CD4-positive, alpha-beta T cell treated with Interleukin-21 for 1 hour (primary cell): Measurements from ENCODE around the gene U2AF1L4.
A peak's percentile ranks its signal among the peaks of the same experiment; 100 is the strongest.

Experiments
- DNase-seq: peaks from one replicate; pipeline ENCODE4 v3.0.0-alpha.2; 2020

Gene U2AF1L4

DNA sequence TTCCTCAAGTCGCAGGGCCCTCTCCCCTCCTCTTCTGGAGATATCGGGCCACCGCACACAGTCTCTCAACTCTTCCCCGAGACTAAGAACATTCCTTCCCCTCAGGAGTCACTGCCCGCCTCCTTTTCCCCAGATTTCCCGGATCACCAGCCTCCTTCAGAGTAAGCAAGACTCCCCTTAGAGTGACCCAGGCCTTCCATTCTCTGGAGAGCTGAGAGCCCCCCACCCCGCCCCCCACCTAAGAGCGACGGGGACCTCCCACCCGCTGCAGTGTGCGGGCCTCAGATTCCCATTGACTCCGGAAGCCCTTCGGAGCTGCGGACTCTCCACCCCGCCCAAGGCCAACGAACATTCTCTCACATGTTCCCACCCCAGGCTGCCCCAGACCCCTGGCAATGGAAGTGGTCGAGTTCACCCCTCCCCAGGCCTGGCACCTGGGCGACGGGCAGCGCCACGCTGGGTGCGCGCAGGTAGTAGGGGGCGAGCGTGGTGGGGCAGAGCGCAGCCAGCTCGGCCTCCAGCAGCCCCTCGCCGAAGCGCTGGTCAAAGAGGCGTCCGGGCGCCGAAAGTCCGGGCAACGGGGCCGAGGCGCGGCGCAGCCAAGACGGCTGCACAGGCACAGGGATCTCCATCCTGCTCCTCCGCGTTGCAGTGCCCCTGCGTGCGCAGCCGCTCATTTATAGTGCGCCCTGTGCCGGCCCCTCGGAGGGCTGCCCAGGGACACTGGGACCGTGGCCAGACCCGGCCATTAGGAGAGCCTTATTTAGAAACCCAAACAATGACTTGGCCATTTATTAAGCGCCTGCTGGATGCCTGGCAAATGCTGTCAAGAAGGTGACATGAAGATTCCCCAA lies 11.4 kb upstream of the U2AF1L4 start, which contains the start of gene HSPB6:
Gene HSPB6 (minus strand): TSS at position 653 of the 854 bp plus-strand sequence. CDS start 21 bp downstream, at position 632.
- no peak for DNase-seq

DNA sequence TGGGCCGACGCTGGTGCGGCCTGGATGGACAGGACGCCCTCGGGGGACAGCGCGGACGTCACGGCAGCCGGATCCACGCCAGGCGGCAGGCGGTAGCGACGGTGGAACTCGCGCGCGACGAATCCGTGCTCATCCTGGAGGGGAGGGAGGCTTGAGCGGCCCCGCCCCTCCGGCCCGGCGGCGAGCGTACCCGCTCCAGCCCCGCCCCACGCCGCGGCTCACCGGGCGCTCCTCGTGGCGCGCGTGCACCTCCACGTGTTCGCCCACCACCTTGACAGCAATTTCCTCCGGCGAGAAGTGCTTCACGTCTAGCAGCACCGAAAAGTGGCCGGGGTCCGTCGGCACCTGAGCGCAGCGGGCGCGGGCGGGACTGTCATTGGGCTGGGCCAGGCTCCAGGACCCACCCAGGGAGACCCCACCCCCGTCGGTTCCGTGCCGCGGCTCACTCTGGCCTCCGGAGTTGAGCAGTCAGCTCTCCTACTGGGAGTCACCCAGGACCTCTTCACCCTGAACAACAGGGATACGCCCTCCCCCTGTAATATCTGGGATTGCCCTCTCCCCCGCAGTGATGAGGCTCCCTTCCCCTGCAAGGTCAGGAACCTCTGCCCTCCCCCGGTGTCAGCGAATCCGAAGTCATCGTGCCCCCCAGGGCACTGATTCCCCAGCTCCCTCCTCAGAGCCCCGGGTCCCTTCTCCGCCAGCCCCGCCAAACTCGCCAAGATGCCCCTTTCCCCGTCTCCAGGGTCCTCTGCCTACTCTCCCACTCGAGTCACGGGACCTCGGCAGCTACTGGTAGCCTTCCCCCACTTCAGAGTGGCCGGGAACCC lies 10.5 kb upstream of the U2AF1L4 start:
- DNase-seq = peak; percentile 73

DNA sequence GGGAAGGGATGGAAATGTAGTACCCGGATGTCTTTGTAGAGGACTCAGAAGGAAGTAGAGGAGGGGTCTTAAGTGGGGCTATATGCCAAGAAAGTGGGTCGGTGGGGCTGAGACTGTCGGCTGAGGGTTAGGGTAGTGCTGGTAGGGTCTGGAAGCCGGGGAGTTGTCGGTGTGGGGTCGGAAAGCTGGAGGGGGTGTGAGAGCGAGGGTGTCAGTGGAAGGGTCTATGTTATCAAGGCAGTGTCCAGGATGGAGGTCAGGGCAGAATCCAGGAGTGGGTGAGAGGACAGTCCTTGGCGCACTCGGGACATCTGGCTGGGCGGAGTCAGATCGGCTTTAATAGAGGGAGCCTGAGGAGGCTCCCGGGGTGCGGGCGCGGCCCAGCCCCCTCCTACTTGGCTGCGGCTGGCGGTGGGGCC lies 9.9 kb upstream of the U2AF1L4 start:
- DNase-seq = no peak

DNA sequence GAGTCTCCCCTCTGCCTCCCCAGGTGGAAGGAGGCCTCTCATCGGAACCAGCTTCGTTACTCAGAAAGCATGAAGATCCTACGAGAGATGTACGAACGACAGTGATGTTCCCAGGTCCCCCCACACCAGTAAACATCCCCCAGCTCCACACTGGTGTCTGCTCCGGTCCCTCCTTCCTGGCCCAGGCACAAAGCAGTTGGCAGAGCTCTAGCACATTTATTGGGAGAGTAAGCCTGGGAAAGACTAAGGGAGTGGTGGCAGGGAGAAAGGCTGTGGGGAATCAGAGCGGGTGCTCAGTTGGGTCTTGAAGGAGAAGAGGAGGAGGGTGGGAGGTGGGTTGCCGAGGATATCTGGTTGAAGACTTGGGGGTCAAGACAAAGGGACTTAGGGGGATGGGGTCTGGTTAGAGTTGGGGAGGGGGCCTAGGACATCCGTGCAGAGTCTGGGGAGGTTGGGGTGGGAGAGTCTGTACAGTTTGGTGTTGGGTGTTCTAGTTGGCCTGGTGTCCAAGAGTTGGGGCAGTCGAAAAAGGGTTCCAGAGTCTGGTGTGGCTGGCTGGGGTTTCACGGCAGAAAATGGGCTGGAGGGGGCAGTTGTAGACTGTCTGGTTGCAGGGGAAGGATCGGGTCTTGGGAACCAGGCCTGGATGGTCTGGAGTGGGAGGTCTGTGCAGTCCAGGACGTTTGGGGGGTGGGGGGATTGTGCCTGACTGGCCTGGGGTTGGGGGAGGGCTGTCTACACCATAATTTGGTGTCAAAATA lies 9.3 kb upstream of the U2AF1L4 start:
- DNase-seq = no peak

DNA sequence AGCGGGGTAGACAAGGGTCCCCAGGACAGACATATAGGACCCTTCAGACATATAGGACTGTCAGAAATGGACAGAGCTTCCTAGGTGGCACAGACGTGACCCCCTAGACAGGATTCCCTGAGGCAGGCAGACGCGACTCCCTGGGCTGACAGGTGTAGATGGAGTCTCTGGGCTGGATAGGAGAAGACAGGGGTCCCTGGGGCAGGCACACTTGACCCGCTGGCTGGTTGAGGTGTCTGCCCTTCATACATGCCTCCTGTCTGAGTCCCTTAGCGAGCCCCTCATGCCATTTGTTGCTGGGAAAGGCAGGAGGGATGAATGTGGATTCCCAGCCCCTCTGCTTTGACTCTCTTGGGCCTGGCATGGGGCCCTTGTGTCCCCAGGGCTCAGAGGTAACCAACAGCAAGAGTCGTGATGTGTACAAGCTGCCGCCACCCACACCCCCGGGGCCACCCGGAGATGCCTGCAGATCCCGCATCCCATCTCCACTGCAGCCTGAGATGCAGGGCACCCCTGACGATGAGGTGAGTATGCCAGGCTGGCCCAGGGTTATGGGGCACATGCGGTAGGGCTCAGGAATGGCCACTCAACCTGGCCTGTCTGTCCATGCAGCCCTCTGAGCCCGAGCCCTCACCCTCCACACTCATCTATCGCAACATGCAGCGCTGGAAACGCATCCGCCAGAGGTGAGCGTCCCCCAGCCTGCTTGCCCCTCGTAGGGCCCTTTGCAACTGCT lies 8.6 kb upstream of the U2AF1L4 start:
- DNase-seq = no peak

DNA sequence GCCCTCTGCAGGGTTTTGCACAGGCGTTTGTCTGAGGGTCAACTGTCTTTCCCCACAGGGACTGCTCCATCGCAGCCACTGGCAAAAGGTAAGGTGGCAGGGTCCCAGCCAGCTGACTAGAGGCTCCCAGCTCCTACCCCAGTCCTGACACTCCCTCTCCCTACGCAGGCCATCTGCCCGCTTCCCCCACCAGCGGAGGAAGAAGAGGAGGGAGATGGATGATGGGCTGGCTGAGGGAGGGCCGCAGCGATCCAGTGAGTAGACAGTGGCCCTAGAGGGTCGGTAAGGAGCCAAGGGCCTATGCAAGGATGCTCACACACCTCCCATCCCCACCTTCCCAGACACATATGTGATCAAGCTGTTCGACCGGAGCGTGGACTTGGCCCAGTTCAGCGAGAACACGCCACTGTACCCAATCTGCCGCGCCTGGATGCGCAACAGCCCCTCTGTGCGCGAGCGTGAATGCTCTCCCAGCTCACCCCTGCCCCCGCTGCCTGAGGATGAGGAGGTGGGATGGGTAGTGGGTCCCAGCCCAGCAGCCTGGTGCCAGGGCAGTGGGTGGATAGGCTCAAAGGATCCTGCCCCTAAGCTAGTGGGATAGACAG lies 7.6 kb upstream of the U2AF1L4 start:
- DNase-seq = no peak

DNA sequence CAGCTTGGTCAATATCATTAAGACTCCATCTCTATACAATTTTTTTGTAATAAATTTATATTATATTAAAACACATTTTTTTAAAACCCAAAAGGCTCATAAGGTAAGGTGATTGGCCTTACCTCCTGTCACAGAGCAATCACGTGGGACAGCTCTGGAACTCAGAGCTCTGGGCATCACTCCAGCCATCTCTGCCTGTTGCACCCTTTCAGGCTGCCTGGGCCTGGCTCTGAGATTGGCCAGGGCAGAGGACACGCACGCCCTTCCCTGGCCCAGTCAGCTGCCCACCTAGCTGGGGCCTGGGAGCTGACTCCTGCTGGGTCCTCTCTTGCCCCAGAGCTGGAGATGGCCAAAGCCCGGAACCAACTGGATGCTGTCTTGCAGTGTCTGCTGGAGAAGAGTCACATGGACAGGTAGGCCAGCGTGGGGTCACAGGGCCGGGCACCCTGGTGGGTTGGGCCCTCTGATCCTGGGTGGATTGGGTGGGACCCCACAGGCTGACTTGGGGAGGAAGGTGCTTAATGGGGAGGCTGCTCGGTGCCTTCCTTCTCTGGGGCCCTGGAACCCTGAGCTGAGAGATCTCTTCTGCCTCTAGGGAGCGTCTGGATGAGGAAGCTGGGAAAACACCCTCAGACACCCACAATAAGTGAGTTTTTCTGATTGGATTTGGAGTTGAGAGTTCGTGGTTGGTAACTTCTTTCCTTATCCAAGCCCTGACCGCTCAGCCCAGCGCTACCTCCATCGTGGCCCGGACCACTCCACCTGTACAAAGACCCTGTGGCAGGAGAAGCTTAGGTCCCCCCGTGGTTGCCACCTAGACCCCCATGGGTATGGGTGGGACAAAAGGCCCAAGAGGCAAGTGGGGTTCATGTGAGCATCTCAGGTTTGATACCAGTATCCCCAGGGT lies 6.9 kb upstream of the U2AF1L4 start:
- no peak for DNase-seq

DNA sequence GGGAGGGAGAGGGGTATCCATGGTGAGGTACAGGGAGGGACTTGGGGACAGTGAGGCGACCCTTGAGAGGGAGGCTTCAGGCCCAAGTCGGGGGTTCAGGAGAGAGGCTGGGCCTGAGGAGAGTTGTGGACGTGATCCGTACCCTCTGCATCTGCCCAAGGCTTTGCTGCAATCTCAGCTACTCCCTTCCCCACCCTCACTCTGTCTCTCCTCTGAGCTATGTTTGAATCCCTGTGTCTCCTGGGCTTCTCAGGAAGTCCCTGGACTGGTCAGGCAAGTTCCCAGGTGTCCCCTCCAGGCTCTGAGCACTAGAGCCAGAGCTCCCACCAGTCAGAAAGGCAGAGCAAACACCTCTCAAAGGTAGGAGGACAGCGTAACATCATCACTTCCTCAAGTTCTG lies 4.9 kb upstream of the U2AF1L4 start:
- no peak for DNase-seq

DNA sequence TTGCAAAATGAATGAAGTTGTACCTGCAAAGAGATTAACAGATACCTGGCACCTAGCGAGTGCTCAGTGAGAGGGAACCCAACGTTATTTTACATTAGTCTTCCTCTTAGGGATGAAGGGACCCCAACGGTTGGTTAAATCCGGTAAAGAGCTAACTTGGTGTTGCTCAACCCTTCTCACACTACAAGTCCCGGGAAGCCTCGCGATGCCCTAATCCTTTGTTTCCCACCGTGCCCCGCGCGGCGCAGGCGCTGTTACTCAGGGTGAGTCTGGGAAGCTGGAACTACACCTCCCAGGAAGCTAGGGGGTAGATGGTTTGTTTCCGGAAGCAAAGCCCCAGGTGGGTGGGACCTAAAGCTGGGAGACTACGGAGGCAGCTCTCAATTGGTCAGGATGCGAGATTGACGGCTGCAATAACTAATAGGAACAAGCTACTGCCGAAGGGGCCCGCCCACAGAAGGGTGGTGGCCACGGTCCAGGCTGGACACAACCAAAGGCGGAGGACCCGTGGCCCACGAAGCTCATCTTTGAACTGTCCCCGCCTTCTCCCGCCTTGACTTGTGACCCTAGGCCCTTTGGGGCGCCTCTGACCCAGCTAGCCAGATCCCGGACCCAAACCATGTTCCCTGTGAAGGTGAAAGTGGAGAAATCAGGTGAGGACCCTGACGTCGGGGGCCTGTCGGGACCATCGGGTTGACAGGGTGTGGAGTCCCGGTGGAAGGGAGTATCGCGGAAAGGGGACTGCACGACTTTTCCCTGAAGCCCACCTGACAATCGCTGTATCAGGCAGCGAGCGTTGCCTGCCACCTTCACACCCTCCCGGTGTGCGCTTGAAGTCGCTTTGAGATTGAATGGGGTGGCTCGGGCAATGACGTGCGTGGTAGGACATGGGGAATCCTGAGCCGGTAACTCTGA lies 3.1 kb upstream of the U2AF1L4 start, which contains the start of gene LIN37:
Gene LIN37 (plus strand): TSS at position 471 of the 915 bp plus-strand sequence. CDS start 149 bp downstream, at position 620.
- peak; percentile 99 for DNase-seq

DNA sequence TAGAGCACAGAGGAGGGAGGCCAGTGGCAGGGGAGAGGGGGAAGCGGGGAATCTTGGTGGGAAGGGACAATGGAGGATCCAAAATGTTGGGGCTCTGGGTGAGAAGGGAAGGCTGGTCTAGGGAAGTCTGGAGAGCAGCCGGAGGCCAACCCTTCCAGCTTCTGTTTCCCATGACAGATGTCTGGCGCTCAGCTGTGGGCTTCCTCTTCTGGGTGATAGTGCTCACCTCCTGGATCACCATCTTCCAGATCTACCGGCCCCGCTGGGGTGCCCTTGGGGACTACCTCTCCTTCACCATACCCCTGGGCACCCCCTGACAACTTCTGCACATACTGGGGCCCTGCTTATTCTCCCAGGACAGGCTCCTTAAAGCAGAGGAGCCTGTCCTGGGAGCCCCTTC lies 1.3 kb upstream of the U2AF1L4 start:
- DNase-seq = no peak

DNA sequence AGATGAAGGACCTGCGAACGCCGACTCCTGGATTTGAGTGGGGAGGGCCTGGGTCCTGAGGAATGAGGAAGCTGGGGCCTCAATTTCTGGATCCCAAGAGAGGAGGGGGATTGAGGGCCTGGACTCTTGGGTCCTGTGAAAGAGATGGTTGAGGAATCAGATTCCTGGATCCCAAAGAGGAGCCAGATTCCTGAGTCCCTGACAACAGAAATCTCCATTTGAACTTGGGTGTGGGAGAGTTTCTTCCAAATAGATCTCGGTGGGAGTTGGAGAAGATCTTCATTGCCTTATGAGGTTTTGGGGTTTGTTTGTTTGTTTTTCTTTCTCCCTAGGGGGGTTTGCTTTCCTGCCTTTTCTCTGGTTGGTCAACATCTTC lies 857 bp upstream of the U2AF1L4 start:
- no peak for DNase-seq

DNA sequence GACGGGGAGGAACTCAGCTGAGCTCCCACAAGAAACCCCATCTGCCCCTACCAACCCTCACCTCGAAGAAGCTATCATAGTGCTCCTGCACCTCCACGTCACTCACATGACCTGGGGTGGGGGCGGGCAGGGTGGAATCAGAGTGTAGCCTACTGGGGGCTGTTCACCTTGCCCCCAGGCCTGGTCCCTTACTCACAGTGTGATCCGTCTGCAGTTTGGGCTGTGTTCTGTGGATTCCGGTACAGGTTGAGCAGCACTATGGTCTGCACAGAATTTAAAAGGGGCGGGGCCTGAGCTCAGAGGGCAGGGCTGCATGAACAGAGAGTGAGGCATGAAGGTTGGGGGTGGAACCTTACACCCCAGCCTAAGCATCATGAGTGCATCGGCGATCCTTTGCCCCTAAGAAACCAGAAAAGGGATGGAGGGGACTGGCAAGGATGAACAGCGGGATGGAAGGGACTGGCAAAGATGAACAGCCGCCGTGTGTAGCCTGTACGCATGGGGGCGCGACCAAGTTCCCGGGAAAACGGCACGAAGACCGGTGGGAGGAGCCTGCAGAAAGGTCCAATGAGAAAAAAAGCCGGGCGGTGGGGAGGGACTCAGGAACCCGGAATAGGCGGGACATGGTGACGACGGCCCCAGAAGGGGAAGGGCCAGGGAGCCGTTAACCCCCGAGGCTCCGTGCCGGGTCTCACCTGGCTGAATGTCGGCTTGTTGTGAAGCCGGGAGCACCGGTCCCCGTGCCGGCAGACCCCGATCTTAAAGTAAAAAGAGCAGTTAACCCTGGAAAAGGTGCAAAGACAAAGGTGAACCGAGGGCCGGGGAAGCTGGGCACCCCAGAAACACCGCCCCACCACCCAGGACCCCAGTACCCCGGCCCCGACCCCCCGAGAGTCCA lies 539 bp downstream of the U2AF1L4 start:
- DNase-seq = peak; percentile 96

DNA sequence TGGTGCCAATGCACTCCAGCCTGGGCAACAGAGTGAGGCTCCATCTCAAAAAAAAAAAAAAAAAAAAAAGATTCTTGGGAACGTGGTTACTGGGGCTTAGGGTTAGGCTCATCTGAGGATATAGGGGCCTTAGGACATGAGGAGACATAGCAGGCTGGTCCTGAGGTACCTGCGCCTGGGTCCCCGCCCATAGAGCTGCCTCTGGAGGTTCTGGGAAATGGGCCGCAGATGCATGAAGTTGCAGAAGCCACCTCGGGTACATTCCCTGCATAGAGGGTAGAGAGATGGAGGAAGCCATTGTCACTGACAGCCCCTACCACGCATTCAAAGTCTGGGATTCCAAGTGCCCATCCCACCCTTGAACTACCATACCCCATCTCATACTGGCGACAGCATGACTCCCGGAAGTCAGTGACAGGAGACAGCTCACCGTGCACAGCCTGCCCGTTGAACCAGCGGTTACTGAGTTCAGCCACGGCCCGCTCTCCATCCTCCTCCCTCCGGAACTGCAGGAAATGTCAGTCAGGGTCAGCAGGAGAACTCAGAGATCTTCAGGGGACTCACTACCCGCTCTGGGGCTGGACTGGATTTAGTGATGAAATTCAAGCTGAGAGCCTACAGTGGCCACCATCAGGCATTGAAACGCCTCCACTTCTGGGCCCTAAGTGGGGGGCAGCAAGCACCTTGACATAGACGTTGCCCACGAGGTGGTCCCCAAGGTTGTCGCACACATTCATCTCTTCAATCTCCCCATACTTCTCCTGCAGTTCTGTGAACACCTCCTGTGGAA lies 1.4 kb downstream of the U2AF1L4 start:
- no peak for DNase-seq

DNA sequence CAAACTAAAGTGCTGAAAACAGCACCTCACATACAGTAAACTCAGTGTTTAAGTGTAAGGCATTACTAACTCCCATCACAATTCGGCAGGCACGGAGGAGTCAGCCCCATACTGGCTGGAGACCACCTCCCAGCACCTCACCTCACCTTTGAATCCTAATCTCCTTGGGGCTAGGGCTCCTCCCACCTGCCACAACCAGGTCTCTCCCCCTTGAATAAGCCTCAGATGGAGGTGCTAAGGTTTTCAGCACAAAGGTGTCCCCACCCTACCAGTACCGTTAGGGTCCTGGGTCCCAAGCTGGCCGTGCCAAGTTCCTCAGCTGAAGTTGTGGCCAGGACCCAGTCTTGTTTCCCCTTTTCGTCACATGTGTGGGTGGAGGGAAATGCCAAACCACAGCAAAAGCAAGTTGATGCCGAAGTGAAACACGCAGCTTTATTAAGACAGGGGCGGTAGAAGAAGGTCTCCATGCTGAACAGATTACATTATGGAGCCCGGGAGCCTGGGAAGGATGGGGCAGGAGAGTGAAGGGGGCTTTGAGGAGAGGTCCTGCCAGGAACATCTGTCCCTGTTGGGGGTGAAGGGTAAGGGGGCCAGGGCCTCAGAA lies 3.0 kb downstream of the U2AF1L4 start, which contains the start of gene IGFLR1:
Gene IGFLR1 (minus strand): TSS at position 332 of the 604 bp plus-strand sequence. CDS start 1,272 bp downstream, outside the sequence.
- peak; percentile 81 for DNase-seq

DNA sequence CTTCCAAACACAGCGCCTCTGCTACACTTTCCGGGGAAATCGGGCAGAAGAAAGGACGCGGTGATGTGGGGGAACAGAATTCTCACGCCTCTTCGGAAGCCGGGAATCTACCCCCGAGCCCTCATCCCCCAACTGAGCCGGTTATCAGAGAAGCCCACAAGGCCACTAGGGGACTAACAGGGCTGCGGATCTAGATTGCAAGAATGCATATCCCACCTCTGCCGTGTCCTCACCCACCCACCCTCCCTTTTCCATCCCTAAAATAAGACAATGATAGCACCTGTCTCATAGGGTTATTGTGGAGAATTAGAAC lies 4.1 kb downstream of the U2AF1L4 start:
- DNase-seq = no peak

DNA sequence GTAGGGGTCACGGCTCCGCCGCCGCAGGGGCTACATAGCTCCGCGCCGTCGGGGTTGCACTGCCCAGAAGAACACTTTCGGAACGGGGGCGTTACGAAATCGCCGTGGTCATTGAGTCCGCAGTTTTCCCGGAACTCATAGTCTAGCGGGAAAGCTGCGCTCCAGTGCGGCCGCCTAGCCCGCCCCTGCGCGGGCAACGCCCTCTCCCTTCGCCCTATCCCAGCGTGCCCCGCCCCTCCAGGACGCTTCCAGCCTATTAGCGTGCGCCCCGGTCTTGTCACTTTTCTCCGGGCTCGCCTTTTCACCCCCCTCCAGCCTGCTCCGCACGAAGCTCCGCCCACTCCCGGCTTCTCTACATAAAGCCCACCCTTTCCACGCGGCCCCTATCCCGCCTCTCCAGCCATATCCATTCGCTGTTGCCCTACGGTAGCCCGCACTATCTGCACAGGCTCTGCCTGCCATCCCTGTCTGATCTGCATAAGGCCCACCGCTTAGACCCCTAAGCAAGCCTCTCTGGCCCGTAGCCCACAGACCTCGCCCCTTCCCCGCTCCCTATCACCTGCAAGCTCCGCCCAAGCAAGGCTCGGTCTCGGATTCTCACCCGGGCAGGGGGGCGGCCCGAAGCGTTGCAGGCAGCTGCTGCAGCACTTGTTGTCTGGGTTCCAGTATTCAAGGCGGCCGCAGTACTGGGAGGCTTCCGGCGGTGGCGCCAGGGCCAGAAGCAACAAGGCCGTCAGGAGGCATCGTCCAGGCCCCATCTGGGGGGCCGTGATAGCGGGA lies 4.6 kb downstream of the U2AF1L4 start:
- DNase-seq = peak; percentile 95

DNA sequence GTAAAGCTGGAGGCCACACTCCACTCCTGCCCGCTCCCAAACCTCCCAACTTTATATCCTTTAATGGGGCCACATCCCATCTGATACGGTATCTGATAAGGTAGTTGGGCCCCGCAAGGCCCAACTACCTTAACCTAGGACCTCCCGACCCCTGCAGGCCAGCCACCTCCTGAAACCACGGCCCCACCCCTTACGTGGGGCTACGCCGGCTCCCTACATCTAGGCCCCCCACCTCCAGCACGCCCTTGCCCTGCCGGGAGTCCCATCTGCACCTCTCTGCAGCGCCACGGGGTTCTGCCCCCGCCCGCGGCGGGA lies 5.2 kb downstream of the U2AF1L4 start:
- no peak for DNase-seq
